Psoas muscle (tissue), 8 donors: ENCODE data around the gene TK1. TPM values are rescaled to one million over a fixed set of nuclear protein-coding genes. Genes with fewer than 3 reads are reported as not detected.

Experiments
- ATAC-seq, 4 donors: fragments of 200-7000 bp; cut with Tn5 transposase; one replicate each; pipeline ENCODE4 v1.9.1; 2020; ENCODE audit warnings: moderate library complexity in 3 of 4, mild to moderate bottlenecking in 2 of 4
- DNase-seq, 2 donors: peaks; one replicate each; pipeline ENCODE4 v3.0.0-alpha.2; 2020
- H3K27ac ChIP-seq: fragments of 200-600 bp; one replicate; pipeline ENCODE4 v1.8.0; 2022
- H3K27me3 ChIP-seq, 3 donors: fragments of 200-600 bp in 1 of 3; one replicate each; pipeline versions ENCODE4 v1.6.1 to v1.8.0; 2013 to 2022; ENCODE audit warnings: low read length in 2 of 3, mild to moderate bottlenecking in 2 of 3, moderate library complexity in 1 of 3; ENCODE audit not compliant: insufficient read depth in 3 of 3
- H3K36me3 ChIP-seq, 2 donors: fragments of 200-600 bp in 1 of 2; one replicate each; pipeline versions ENCODE4 v1.6.1 to v1.8.0; 2013 to 2022; ENCODE audit warnings: low read depth in 1 of 2, mild to moderate bottlenecking in 1 of 2, moderate library complexity in 1 of 2; ENCODE audit not compliant: insufficient read depth in 1 of 2
- H3K4me1 ChIP-seq: fragments of 200-600 bp; one replicate; pipeline ENCODE4 v1.8.0; 2022
- H3K4me3 ChIP-seq: fragments of 200-600 bp; one replicate; pipeline ENCODE4 v1.8.0; 2022; ENCODE audit warnings: mild to moderate bottlenecking
- H3K9me3 ChIP-seq: fragments of 200-600 bp; one replicate; pipeline ENCODE4 v1.8.0; 2022
- WGBS, 3 donors: extraction: QIAGEN DNeasy Blood & Tissue Kit; methylation state at CpG; one replicate each; pipeline versions ENCODE4 v1.1.6 to v1.1.7; 2013; 5-methylcytosine and 5-hydroxymethylcytosine counted together
- intact Hi-C, 2 donors: fragments of 100-400 bp; cut with DNase I; formaldehyde crosslinking; loops; one replicate each; pipeline versions ENCODE4 v1.11.0 to v1.14.2; 2022
- polyA plus RNA-seq, 3 donors: library from polyadenylated mRNA; stranded (reverse); fragments of 200-250 nt; gene quantifications; one replicate each; pipeline ENCODE4 v1.2.3, GENCODE V29; 2013
- total RNA-seq, 4 donors: library from RNA; stranded (reverse); fragmentation: NEBNext Ultra II Directional in 2 of 4; extraction: Animal tissue kit (Norgen Biotek cat#: 25700) in 2 of 4; gene quantifications; one replicate each; pipeline versions ENCODE4 v1.2.1 to v1.2.4, GENCODE V29; 2021 to 2023
- TF ChIP-seq, protein P1 (sequence below): fragments of 200-600 bp; IDR thresholded peaks from one replicate; pipeline ENCODE4 v1.8.0; 2022; ENCODE audit warnings: antibody characterized with exemption
- donor health status: healthy with polysubstance abuse.
- donor health status: DM: no; HTN: no; CAD: no; lungs with moderate emphysema.
- donor health status: Bipolar disorder and iron deficiency.
- donor health status: healthy.
- donor health status: DM: yes; HTN: yes; CAD: no.
- donor health status: DM: no; HTN: no; CAD: no.
- donor health status: DM: no; HTN: no; CAD: no.
- donor health status: DM: yes; HTN: yes; CAD: no.

TK1 gene
- total and polyA plus RNA-seq, 7 donors, result 0.68 to 3.1 (median 1.5) TPM

DNA sequence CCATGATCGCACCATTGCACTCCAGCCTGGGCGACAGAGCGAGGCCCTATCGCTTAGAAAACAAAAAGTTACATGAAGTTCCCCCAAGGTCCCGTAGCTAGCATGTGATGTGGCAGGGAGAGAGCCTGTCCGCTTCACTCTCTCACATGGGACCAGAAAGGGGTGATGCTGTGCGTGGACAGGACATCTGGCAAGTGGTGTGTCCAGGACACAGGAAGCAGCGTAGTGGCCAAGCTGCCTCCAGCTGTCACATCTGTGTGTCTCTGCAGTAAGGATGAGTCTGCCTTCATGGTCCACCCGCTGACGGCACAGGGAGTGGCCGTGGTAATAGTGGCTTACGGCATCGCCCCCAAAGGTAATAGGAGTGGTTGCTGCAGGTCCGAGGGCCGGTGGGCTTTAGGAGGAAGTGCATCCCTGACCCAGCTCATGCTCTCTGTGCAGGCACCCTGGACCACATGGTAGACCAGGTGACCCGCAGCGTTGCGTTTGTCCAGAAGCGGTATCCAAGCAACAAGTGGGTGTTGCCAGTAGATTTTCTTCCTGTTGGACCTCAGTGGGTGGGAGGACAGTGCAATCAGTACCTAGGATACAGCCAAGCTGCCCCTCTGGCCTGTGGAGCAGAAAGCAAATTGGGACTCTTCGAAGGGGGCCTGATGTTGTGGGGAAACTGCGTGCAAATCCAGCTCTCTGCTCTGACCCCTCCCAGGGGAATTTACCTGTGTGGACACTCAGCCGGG is 17.7 kb upstream of the TK1 start:
- WGBS, 3 donors, result 87 to 91% (median 89%) methylated on average over 22 of the region's 22 CpGs
- no peak for DNase-seq
- H3K27ac ChIP-seq, result no peak overlapping the region
- H3K9me3 ChIP-seq, result no peaks in the 10 kb centered on the region
- no peaks in the 10 kb centered on the region for H3K27me3 ChIP-seq
- TF ChIP-seq, protein P1, sequence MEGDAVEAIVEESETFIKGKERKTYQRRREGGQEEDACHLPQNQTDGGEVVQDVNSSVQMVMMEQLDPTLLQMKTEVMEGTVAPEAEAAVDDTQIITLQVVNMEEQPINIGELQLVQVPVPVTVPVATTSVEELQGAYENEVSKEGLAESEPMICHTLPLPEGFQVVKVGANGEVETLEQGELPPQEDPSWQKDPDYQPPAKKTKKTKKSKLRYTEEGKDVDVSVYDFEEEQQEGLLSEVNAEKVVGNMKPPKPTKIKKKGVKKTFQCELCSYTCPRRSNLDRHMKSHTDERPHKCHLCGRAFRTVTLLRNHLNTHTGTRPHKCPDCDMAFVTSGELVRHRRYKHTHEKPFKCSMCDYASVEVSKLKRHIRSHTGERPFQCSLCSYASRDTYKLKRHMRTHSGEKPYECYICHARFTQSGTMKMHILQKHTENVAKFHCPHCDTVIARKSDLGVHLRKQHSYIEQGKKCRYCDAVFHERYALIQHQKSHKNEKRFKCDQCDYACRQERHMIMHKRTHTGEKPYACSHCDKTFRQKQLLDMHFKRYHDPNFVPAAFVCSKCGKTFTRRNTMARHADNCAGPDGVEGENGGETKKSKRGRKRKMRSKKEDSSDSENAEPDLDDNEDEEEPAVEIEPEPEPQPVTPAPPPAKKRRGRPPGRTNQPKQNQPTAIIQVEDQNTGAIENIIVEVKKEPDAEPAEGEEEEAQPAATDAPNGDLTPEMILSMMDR, result no peak
- intact Hi-C loops, result no loop called here
- no peak overlapping the region for H3K4me3 ChIP-seq
- no peaks in the 10 kb centered on the region for H3K4me1 ChIP-seq
- no peaks in the 10 kb centered on the region for H3K36me3 ChIP-seq
- ATAC-seq, result no peak

DNA sequence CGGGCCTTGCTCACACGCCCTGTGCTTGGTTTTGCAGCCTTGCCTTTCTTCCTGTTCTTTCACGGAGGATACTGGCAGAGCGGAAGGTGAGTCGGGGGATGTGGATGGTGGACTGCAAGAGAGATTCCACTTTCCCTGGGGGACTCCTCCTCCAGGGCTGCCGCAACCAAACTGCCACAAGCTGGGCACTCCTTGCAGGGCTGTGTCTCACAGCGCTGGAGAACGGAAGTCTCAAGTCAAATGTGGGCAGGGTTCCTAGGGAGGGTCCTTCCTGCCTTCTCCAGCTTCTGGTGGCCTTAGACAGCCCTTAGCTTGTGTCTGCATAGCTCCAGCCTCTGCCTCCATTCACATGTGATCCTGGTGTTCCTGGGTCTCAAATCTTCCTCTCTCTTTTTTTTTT is 15.8 kb upstream of the TK1 start:
- ATAC-seq (no peak), DNase-seq (no peak)
- Histone ChIP-seq H3K36me3 (peaks cover 0 to 4% of the 10 kb centered on the region in 2 donors), H3K4me1 (no peaks in the 10 kb centered on the region), H3K27ac (no peak overlapping the region), H3K9me3 (no peaks in the 10 kb centered on the region), H3K4me3 (no peak overlapping the region), H3K27me3 (no peaks in the 10 kb centered on the region)
- WGBS, 3 donors, result 89 to 96% (median 90%) methylated on average over 8 of the region's 8 CpGs
- intact Hi-C loops, result no loop called here
- TF ChIP-seq, protein P1, result no peak

DNA sequence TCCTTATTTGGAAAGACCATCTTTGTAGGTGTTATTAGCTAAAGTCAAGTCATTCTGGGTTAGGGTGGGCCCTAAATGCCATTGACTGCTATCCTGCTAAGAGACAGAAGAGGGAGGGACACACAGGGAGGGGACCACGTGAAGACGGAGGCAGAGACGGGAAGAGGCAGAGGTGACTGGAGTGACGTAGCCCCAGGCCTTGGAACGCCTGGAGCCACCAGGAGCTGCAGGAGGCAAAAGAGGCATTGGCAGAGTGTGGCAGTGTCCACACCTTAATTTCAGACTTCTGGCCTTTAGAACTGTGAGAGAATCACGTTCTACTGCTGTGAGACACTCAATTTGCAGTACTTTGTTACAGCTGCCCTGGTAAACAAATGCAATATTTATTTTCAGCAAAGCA is 13.6 kb upstream of the TK1 start:
- no peak for DNase-seq
- no peak for ATAC-seq
- no peak overlapping the region for H3K4me3 ChIP-seq
- no peaks in the 10 kb centered on the region for H3K27me3 ChIP-seq
- TF ChIP-seq, protein P1, result no peak
- H3K4me1 ChIP-seq, result no peaks in the 10 kb centered on the region
- no peaks in the 10 kb centered on the region for H3K9me3 ChIP-seq
- 90 to 93% (median 91%) methylated on average over 6 of the region's 6 CpGs for WGBS, 3 donors
- intact Hi-C loops, result no loop called here
- no peak overlapping the region for H3K27ac ChIP-seq
- H3K36me3 ChIP-seq, result peaks cover 0 to 23% of the 10 kb centered on the region in 2 donors

DNA sequence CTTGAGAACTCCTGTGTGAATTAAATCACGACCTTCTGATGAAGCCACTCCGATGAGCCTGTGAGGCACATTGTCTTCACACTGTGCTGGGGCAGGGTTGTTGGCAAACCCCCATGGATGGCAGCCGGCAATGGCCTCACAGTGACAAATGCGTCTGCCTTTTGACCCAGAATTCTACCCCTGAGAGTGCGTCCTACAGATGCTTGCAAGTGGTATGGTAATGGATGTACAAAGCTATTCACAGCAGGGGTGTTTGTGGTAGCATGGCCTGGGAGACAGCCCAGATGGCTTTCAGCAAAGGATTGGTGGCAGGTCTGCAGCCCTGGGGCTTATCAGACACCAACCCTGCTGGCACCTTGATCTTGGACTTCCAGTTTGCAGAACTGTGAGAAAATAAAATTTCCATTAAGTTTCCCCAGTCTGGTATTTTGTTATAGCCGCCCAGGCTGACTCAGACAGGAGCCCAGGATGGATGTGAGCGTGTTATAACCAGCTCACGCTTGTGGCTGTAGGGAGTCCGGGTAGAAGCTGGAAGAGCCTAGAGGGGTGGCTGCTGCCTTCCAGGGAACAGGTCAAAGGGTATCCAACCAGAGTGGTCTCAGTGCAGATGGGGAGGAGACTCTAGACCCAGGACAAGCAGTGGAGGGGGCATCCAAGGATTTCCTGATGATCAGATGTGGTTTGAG is 10.4 kb upstream of the TK1 start:
- no peaks in the 10 kb centered on the region for H3K27me3 ChIP-seq
- H3K36me3 ChIP-seq, result peaks cover 0 to 43% of the 10 kb centered on the region in 2 donors
- TF ChIP-seq, protein P1, result no peak
- H3K9me3 ChIP-seq, result no peaks in the 10 kb centered on the region
- no peaks in the 10 kb centered on the region for H3K4me1 ChIP-seq
- ATAC-seq (no peak), DNase-seq (no peak)
- no peak overlapping the region for H3K4me3 ChIP-seq
- intact Hi-C loops, result no loop called here
- 71 to 84% (median 74%) methylated on average over 9 of the region's 9 CpGs for WGBS, 3 donors
- H3K27ac ChIP-seq, result no peak overlapping the region
